ENCODE results near the gene FCHSD2. TPM values are rescaled to one million over a fixed set of nuclear protein-coding genes. Genes with fewer than 3 reads are reported as not detected.
A peak's percentile ranks its signal among the peaks of the same experiment; 100 is the strongest.

The FCHSD2 gene
- total and polyA plus RNA-seq, 9 of the 15 experiments (the other 6 are each of a cell fraction or from before 2014, with no cell fraction given): 1.8 to 14.7 (median 6.4) TPM

- no peak for TF ChIP-seq RERE (CRISPR knock-in tag; IDR thresholded peaks at IDR 0.05; ENCODE audit: borderline replicate concordance)
- no peak for TF ChIP-seq ZBTB17 (CRISPR knock-in tag; IDR thresholded peaks at IDR 0.05)
- peak; percentile 83 for TF ChIP-seq MAFG (tag; conservative IDR thresholded peaks at IDR 0.05)
- TF ChIP-seq MAFF (IDR thresholded peaks at IDR 0.05; ENCODE audit: low read length): peak; percentile 87
- no peak for TF ChIP-seq ZEB2 (IDR thresholded peaks at IDR 0.05)
- TF ChIP-seq CXXC5 (CRISPR knock-in tag; IDR thresholded peaks at IDR 0.05): no peak
- no peak for TF ChIP-seq ATF1 (CRISPR knock-in tag; IDR thresholded peaks at IDR 0.05)
- TF ChIP-seq ATF1 (tag; IDR thresholded peaks at IDR 0.05): no peak
- TF ChIP-seq ZNF140 (CRISPR knock-in tag; IDR thresholded peaks at IDR 0.05): no peak
- TF ChIP-seq BCOR (IDR thresholded peaks at IDR 0.05): no peak
- TF ChIP-seq MAFK (IDR thresholded peaks at IDR 0.05; ENCODE audit: low read length): peak; percentile 81
- TF ChIP-seq ZNF79 (CRISPR knock-in tag; IDR thresholded peaks at IDR 0.05; ENCODE audit: low read depth): no peak
- peak; percentile 95 for TF ChIP-seq ZNF316 (IDR thresholded peaks at IDR 0.05)
- TF ChIP-seq KHSRP (IDR thresholded peaks at IDR 0.05): no peak
Measured at GRCh38 chr11:73137944-73138274, 4.2 kb downstream of the FCHSD2 start (continued).

All from K562 (cell line).